Hepatocyte (in vitro differentiated cells): ENCODE results near the gene OR2W1. TPM values are rescaled to one million over a fixed set of nuclear protein-coding genes. Genes with fewer than 3 reads are reported as not detected.

Source experiments
- DNase-seq: peaks from one replicate; pipeline ENCODE4 v3.0.0-alpha.2; 2016; ENCODE audit warnings: low spot score
- H2AFZ ChIP-seq: fragments of 200-600 bp; sonication (generic); 2 replicates; pipeline ENCODE4 v1.6.0; 2016; ENCODE audit warnings: antibody characterized with exemption, mild to moderate bottlenecking
- H3K27ac ChIP-seq: fragments of 200-600 bp; sonication (generic); 2 replicates; pipeline ENCODE4 v1.5.1; 2016; ENCODE audit warnings: mild to moderate bottlenecking
- H3K27me3 ChIP-seq: fragments of 200-600 bp; sonication (generic); 2 replicates; pipeline ENCODE4 v1.6.1; 2016
- H3K36me3 ChIP-seq: fragments of 200-600 bp; sonication (generic); replicated peaks from 2 replicates; pipeline ENCODE4 v1.5.1; 2016; ENCODE audit warnings: low read depth; ENCODE audit not compliant: insufficient read depth
- H3K4me1 ChIP-seq: fragments of 200-600 bp; sonication (generic); 2 replicates; pipeline ENCODE4 v1.5.1; 2016; ENCODE audit warnings: mild to moderate bottlenecking, moderate library complexity; ENCODE audit not compliant: insufficient read depth
- H3K4me2 ChIP-seq: fragments of 200-600 bp; sonication (generic); 2 replicates; pipeline ENCODE4 v1.6.0; 2016
- H3K4me3 ChIP-seq: fragments of 200-600 bp; sonication (generic); 2 replicates; pipeline ENCODE4 v1.5.1; 2016; ENCODE audit warnings: mild to moderate bottlenecking
- H3K79me2 ChIP-seq: fragments of 200-600 bp; sonication (generic); 2 replicates; pipeline ENCODE4 v1.6.0; 2017; ENCODE audit warnings: mild to moderate bottlenecking
- H3K9me2 ChIP-seq: fragments of 200-600 bp; sonication (generic); replicated peaks from 2 replicates; pipeline ENCODE4 v1.6.0; 2017; ENCODE audit warnings: mild to moderate bottlenecking; ENCODE audit not compliant: insufficient read depth
- H3K9me3 ChIP-seq: fragments of 200-600 bp; sonication (generic); 2 replicates; pipeline ENCODE4 v1.5.1; 2016; ENCODE audit warnings: low read depth, mild to moderate bottlenecking
- H4K20me1 ChIP-seq: fragments of 200-600 bp; sonication (generic); 2 replicates; pipeline ENCODE4 v1.6.0; 2016; ENCODE audit warnings: mild to moderate bottlenecking; ENCODE audit not compliant: insufficient read depth, poor library complexity, severe bottlenecking
- EZH2 ChIP-seq: fragments of 200-600 bp; sonication (generic); IDR thresholded peaks from 2 replicates; pipeline ENCODE4 v1.6.1; 2016; ENCODE audit warnings: antibody characterized with exemption, mild to moderate bottlenecking, borderline replicate concordance
- EZH2phosphoT487 ChIP-seq: fragments of 200-600 bp; sonication (generic); IDR thresholded peaks from one replicate; pipeline ENCODE4 v1.6.1; 2018; ENCODE audit warnings: antibody characterized with exemption, mild to moderate bottlenecking, low read depth, moderate library complexity; ENCODE audit not compliant: unreplicated experiment, severe bottlenecking
- WGBS: methylation state at CpG from one replicate; pipeline ENCODE4 v1.1.6; 2016; ENCODE audit warnings: low lambda C conversion rate; ENCODE audit errors: missing lambda C conversion rate; 5-methylcytosine and 5-hydroxymethylcytosine counted together
- polyA plus RNA-seq: library from polyadenylated mRNA; unstranded; fragments of >200 nt; fragmentation: Nextera tagmentation; extraction: Ambion mirVana; gene quantifications from 2 replicates; pipeline ENCODE4 v1.2.1, GENCODE V29; 2016
- total RNA-seq: library from RNA; depleted of rRNA; stranded (reverse); fragments of >200 nt; gene quantifications from 2 replicates; pipeline ENCODE4 v1.2.3, GENCODE V29; 2014
- TF ChIP-seq, protein P1 (sequence below): fragments of 200-600 bp; sonication (generic); IDR thresholded peaks from 2 replicates; pipeline ENCODE4 v1.5.1; 2016; ENCODE audit warnings: antibody characterized with exemption, mild to moderate bottlenecking; ENCODE audit not compliant: poor library complexity

The OR2W1 gene
- total and polyA plus RNA-seq, 2 experiments from 2014 or later = not detected

GRCh38 chr6:29017428-29017802 is 27.6 kb downstream of the OR2W1 start:
- Histone ChIP-seq H3K79me2 (no peaks in the 10 kb centered on the region), H3K4me1 (no peaks in the 10 kb centered on the region), H3K4me2 (peak overlapping the region; percentile 96), H2AFZ (no peak overlapping the region), H3K36me3 (no peaks in the 10 kb centered on the region), H3K27ac (no peak overlapping the region), H3K9me3 (no peaks in the 10 kb centered on the region), H3K4me3 (no peak overlapping the region), H3K27me3 (no peaks in the 10 kb centered on the region), H3K9me2 (no peaks in the 10 kb centered on the region), H4K20me1 (no peaks in the 10 kb centered on the region)
- no peak for TF ChIP-seq EZH2phosphoT487
- TF ChIP-seq, protein P1, sequence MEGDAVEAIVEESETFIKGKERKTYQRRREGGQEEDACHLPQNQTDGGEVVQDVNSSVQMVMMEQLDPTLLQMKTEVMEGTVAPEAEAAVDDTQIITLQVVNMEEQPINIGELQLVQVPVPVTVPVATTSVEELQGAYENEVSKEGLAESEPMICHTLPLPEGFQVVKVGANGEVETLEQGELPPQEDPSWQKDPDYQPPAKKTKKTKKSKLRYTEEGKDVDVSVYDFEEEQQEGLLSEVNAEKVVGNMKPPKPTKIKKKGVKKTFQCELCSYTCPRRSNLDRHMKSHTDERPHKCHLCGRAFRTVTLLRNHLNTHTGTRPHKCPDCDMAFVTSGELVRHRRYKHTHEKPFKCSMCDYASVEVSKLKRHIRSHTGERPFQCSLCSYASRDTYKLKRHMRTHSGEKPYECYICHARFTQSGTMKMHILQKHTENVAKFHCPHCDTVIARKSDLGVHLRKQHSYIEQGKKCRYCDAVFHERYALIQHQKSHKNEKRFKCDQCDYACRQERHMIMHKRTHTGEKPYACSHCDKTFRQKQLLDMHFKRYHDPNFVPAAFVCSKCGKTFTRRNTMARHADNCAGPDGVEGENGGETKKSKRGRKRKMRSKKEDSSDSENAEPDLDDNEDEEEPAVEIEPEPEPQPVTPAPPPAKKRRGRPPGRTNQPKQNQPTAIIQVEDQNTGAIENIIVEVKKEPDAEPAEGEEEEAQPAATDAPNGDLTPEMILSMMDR = no peak
- TF ChIP-seq EZH2 = no peak
- WGBS = 51% methylated on average over 3 of the region's 3 CpGs
- no peak for DNase-seq

GRCh38 chr6:29016559-29017427 is 28.2 kb downstream of the OR2W1 start:
- no peaks in the 10 kb centered on the region for H4K20me1 ChIP-seq
- no peaks in the 10 kb centered on the region for H3K9me3 ChIP-seq
- no peaks in the 10 kb centered on the region for H3K36me3 ChIP-seq
- no peaks in the 10 kb centered on the region for H3K4me1 ChIP-seq
- peak; percentile 87 for DNase-seq
- peak overlapping the region; percentile 98 for H2AFZ ChIP-seq
- TF ChIP-seq EZH2 (no peak), EZH2phosphoT487 (no peak)
- TF ChIP-seq, protein P1 = peak; percentile 66
- WGBS = 2% methylated on average over 41 of the region's 41 CpGs
- H3K79me2 ChIP-seq = no peaks in the 10 kb centered on the region
- H3K4me3 ChIP-seq = peak overlapping the region; percentile 78
- H3K27me3 ChIP-seq = peaks cover 5% of the 10 kb centered on the region
- peak overlapping the region; percentile 96 for H3K4me2 ChIP-seq
- H3K9me2 ChIP-seq = no peaks in the 10 kb centered on the region
- peak overlapping the region; percentile 60 for H3K27ac ChIP-seq

DNA sequence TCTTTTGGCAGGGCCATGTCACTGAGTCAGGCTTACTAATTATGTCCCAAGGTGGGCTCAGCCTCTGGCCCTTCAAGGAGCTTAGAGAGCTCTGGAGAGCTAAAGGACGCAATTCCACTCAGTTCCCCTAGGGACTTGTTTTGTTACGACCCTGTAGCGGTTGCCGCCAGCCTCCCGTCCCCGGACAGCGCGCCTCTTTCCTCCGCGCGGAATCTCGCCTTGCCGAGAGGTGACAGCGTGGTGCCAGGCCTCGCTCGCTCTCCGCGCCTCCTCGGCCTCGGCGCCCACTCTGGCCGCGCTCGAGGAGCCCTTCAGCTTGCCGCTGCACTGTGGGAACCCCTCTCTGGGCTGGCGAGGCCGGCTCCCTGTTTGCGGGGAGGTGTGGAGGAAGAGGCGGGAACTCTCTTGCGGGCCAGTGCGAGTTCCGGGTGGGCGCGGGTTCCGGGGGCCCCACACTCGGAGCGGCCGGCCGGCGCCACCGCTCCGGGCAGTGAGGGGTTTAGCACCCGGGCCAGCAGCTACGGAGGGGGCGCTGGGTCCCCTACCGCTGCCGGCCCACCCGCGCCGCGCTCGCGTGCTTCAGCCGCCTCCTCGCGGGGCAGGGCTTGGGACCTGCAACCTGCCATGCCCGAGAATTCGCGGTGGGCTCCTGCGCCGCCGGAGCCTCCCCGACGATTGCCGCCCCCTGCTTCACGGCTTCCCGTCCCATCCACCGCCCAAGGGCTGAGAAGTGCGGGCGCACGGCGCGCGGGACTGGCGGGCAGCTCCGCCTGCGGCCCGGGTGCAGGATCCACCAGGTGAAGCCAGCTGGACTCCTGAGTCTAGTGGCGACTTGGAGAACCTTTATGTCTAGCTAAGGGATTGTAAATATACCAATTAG is 30.0 kb downstream of the OR2W1 start:
- WGBS = 97% methylated on average over 41 of the region's 79 CpGs
- Histone ChIP-seq H3K4me3 (no peak overlapping the region), H3K4me1 (no peaks in the 10 kb centered on the region), H4K20me1 (no peaks in the 10 kb centered on the region), H2AFZ (no peak overlapping the region), H3K79me2 (no peaks in the 10 kb centered on the region), H3K27ac (no peak overlapping the region), H3K27me3 (peaks cover 6% of the 10 kb centered on the region), H3K4me2 (no peak overlapping the region), H3K9me3 (no peaks in the 10 kb centered on the region), H3K36me3 (no peaks in the 10 kb centered on the region), H3K9me2 (no peaks in the 10 kb centered on the region)
- DNase-seq = no peak
- TF ChIP-seq, protein P1 = no peak
- TF ChIP-seq EZH2phosphoT487 = no peak
- TF ChIP-seq EZH2 = no peak
